GM19193 (cell line): Measurements from ENCODE around the gene PDE6H.

Experiments
- POLR2A ChIP-seq: IDR thresholded peaks from 4 replicates; pipeline ENCODE4 v1.6.1; 2011; ENCODE audit not compliant: insufficient read depth, insufficient read length; ENCODE audit errors: extremely low read depth

The PDE6H gene

GRCh38 chr12:14948672-14949071, 24.2 kb upstream of the PDE6H start:
- peak; percentile 69 for TF ChIP-seq POLR2A

GRCh38 chr12:14949631-14950030, 23.2 kb upstream of the PDE6H start:
- TF ChIP-seq POLR2A = no peak

DNA sequence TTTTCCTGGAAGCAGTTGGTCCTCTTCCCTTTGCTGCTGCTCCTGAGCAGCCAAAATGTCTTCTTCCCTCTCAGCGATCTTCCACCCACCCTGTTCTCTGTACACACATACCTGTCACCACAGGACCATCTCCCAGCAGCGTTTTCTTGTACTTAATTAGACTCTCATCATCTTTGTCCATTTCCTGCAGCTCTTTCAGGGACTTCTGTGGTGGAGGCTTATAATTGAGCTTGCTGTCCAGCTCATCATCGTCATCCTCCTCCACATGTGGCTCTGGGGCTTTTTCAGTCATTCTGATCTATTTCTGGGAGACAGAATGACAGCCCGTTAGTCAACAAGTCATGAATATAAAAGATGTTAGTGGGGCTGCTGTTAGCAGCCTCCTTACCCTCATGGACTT, 22.4 kb upstream of the PDE6H start:
- no peak for TF ChIP-seq POLR2A

GRCh38 chr12:14950982-14951746, 21.7 kb upstream of the PDE6H start:
- no peak for TF ChIP-seq POLR2A

GRCh38 chr12:14951851-14952250, 21.0 kb upstream of the PDE6H start:
- TF ChIP-seq POLR2A = no peak

DNA sequence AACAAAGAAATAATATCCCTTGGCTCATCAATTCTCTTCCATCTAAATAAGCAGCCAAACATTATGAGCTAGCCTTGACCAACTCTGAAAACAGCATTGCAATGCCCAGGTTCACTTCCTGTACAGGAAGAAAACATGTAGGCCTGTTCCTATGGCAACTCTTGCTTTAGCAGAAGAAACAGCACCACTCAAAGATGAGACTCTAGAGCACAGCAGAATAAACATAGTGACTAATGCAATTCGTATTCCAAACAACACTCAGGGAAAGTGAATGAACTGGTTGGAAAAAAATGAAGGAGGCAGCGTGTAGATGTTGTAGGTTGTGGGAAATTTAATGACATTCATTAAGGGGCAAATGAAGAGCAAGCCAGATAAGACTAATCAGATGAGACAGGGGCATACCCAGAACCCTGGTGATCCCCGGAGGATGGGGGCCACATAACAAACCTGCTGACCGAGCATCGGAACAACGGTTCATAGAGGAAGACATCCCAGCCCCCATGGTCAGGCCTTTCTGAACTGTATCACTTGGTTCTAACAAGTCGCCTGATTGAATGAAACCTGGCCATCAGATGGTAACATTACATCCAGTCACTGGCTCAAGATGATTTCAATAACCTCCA, 20.4 kb upstream of the PDE6H start:
- TF ChIP-seq POLR2A = peak; percentile 26

DNA sequence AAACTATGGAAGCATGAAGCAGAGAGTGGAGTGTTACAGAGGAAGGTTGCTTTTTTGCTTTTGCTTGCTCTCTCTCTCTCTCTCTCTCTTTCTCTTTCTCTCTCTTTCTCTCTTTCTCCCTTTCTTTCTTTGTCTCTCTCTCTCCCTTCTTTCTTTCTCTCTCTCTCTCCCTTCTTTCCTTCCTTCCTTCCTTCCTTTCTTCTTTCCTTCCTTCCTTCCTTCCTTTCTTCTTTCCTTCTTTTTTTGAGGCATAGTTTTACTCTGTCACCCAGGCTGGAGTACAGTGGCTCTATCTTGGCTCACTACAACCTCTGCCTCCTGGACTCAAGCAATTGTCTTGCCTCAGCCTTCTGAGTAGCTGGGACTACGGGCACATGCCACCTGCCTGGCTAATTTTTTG, 19.1 kb upstream of the PDE6H start:
- TF ChIP-seq POLR2A = no peak

DNA sequence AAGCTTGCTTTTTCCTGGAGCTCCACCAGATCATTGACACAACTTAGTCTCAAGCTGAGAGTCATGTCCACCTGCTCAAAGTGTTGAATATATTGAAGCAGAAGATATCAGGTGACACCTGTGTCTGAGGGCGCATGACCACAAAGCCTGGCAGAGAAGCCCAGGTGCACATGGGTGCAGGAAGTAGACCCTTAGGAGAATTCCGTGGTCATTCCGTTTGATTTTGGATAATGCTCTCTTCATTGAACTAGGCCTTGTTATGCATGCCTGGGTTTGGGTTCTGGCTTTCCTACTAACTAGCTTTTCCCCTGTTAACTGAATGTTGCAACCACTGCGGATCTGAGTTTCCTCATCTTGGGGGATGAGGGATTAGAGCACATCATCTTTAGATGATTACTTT, 18.6 kb upstream of the PDE6H start:
- TF ChIP-seq POLR2A = no peak

DNA sequence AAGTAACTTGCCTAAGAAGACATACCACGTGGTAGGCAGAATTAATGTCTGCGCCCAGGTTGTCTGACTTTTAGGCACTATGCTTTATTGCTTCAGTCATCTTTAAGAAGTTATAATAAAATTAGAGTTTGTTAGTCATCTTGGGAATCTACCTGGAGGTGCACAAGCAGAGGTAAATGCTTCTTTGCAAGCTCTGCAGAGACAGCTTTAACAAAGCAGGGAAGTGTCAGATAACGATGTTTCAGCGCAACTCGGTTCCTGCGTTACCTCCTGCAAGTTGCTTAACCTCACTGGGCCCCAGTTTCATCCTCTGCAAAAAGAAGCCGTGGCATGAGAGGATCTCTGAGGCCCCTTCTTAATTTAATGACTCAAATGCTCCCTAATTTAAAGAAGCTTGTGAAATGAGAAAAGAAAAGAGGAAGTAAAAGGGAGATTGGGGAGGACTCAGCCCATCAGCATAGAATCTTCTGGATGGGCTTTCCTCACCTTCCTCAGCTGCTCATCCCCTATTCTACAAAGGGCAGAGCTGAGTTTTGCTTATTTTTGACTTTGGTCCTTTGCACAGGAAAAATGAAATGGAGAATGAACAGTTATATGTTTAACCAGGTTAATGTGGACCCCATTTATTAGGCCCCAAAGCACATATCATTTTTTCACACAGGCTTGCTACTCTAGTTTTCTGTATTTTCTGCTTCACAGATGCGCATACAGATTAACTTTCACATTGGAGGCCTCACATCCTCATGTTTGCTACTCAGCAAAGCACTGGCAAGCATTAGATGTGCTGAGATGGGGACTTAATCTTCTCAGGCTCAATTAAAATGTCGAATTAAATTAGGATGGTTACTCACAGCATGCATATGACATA, 16.6 kb upstream of the PDE6H start:
- TF ChIP-seq POLR2A = no peak

DNA sequence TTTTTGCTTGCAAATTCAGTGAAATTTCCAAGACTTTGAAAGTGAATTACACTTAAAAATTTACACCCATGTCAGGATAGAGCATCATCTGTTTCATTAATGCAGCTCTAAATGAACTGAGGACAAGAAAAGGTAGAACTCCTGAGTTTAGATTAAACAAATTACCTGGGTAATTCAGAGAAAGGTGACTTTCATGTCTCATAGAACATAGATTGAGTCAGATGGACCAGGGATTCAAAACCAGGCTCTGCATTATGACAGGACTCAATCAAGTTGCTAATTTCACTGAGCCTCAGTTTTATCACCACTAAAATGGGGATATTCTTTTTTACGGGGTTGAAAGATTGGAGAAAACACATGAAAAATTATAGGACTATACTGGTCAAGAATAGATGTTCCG, 15.9 kb upstream of the PDE6H start:
- no peak for TF ChIP-seq POLR2A

- no peak for TF ChIP-seq POLR2A
These were observed 15.2 kb upstream of the PDE6H start for GRCh38 chr12:14957551-14958168.

DNA sequence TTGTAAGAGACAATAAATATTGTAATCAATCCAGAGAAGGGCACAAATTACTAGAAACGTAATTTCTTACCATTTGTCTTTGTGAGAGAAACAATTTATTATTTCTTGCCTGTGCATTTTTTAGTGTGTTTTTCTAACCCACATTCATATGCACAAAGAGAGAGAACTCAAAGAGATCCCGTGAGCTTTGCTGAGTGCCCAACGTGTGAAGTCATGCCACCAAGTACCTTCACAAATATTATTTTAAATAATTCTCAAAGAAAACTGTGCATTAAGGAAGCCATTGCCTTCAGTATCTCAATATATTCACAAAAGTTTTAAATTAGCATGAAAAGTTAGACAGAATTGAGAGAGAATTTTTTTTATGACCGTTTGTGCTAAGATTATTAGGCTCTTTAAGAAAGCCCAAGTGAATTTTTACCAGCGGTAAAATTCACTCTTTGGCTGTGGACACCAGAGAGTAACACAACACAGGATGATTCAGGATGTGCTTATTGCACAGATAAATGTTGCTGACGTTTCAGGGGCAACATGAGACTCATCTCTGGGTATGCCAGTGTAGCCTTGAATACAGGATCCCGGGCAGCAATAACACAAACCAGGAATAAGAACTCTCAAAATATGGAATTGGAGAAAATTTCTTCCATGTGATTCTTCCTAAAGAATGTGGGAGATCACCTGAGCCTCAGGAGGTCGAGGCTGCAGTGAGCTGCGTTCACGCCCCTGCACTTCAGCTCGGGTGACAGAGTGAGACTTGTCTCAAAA, 14.3 kb upstream of the PDE6H start:
- TF ChIP-seq POLR2A = no peak

DNA sequence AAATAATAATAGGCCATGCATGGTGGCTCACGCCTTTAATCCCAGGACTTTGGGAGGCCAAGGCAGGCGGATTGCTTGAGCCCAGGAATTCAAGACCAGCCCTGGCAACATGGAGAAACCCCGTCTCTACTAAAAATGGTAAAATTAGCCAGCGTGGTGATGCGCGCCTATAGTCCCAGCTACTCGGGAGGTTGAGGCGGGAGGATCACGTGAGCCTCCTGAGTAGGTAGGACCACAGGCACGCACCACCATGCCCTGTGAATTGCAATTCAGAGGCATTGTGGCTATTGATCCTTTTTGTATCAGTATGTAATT, 13.8 kb upstream of the PDE6H start:
- TF ChIP-seq POLR2A = no peak

DNA sequence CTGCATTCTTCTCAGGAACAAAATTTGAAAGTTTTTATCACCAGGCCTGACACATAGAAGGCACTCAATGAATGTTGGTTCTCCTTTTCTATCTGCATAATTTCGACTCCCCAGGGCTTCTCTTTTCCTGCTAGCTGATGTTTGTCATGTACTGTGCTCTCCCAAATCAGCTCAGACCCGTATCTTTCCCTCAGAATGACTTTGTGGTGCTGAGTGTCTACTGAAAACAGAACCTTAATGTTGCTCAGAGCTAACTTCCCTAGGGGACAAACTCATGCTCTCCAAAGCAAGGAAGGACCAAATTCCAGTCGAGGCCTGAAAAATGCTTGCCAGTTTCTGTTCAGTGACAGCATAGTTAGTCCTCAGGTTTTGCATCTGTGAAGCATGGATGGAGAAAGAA, 13.4 kb upstream of the PDE6H start:
- no peak for TF ChIP-seq POLR2A

DNA sequence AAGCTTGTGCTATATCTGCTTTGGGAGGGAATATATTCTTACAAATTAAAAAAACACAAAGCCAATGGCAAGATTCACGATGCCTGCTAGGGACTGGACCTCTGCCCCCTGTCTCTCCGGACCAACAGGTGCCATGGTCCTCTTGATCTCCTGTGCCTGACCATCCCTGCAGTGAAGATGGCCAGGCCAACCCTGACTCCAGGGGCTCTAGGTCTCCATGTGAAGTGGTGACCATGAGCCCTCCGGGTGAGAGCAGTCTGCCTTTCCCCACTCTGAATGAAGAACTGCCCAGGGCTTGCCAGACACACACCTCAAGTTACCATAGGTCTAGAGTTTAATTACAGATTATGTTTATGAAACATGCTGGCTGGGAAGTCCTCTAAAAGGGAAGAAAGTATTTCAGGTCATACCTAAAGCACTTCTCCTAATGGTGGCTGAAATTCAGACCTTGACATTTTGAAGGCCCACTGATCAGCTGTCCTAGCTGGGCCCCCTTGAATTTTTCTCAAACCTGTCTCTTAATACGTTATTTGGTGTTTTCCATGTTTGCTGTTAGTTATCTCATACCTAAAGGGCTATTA, 12.8 kb upstream of the PDE6H start:
- no peak for TF ChIP-seq POLR2A
